ENCODE data around the gene MARK3.

The MARK3 gene

DNA sequence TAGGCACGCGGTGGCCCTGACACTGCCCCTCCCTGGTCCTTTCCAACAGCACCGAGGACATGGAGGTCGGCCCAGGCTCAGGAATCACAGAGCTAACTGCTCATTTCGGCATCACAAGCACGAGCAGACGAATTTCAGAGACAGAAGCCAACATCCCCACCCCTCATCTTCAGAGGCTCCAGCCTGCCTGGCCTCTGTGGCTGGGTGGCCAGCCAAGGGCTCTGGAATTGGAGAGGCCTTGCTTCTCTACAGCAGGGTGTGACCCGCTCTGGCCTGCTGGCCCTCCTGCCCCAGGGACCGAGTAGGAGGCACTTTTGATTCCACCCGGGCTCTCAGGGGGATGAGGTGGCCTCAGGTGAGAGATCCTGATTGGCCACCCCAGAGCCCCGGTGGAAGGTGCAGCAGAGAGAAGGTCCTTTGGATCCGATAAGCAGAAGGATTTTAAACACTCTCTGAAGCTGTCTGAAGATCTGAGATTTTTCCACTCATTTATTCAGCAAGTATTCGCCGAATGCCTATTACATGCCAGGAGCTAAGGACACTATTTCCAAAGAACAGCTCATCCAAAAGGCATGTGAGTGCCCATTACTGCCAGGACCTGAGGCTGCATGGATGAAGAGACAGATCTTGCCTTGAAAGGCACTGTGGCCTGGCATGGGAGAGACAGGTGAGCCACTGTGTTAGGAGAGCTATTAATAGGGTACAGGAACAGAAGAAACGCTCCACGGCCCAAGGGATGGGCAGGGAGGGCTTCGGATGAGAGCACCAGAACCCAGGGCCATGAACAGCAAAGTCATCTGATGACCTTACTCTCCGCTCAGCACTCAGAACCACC, 167.0 kb downstream of the MARK3 start:
- no peak for DNase-seq

DNA sequence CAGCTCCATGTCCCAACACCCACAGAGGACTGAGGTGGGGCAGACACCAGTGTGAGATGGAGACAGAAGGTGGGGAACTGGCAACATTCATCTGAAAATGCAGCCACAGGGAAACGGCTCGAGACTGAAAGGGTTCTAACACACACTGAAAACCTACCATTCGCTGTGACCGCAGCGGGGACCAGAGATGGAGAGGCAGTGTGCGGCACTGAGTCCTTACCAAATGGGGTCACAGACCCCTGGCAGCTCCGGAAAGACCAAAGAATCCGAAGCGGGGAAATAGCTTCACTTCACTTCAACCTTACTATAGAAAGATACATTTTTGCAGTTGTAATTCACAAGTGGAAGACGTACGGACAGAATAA, 167.6 kb downstream of the MARK3 start:
- DNase-seq = no peak

Measured in T-helper 9 cell (primary cell).